ENCODE results near the gene KLF17.

The KLF17 gene

GRCh38 chr1:44077421-44077820 lies 41.2 kb upstream of the KLF17 start:
- no peak for TF ChIP-seq CTCF (IDR thresholded peaks at IDR 0.05)

- TF ChIP-seq CTCF (IDR thresholded peaks at IDR 0.05) = no peak
These were observed 40.5 kb upstream of the KLF17 start for GRCh38 chr1:44078104-44078503.

DNA sequence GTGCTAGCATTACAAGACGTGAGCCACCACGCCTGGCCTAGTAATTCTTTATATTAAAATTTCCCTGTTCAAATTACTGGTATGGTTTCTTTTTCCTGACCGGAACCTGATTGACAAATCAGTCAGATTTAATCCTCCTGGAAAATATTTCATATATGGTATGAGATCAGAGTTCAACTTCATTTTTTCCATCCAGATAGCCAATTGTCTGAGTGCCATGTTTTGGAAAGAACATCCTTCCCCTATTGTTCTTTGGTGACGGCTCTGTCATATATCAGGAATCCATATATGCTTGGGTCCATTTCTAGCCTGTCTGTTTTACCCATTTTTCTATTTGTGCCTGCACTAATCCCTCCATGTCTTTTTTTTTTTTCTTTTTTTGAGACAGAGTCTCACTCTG lies 39.1 kb upstream of the KLF17 start:
- TF ChIP-seq CTCF (IDR thresholded peaks at IDR 0.05) = no peak

DNA sequence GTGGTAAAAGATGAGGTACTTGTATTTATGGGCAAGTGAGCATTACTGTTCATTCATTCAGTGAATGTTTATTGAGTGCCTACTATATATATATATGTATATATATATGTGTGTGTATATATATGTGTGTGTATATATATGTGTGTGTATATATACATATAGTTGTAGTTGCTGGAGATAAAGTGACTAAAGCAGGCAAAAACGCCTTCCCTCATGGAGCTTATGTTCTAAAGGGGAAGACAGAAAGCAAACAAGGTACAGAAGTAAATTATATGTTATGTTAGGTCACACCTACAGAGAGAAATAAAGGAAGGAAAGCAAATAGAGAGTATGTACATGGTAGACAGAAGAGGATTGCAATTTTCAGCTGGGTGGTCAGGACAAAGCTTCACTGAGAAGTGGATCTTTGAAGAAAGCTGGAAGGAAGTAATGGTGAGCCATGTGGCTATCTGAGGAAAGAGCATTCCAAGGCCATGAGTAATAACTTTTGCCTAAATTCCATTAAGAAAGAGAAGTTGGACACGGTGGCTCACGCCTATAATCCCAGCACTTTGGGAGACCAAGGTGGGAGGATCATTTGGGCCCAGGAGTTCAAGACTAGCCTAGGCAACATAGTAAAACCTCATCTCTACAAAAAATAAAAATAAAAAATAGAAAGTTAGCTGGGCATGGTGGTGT lies 33.5 kb upstream of the KLF17 start:
- TF ChIP-seq CTCF (IDR thresholded peaks at IDR 0.05) = no peak

- no peak for TF ChIP-seq CTCF (IDR thresholded peaks at IDR 0.05)
These were observed 31.7 kb upstream of the KLF17 start for GRCh38 chr1:44086692-44087474.

DNA sequence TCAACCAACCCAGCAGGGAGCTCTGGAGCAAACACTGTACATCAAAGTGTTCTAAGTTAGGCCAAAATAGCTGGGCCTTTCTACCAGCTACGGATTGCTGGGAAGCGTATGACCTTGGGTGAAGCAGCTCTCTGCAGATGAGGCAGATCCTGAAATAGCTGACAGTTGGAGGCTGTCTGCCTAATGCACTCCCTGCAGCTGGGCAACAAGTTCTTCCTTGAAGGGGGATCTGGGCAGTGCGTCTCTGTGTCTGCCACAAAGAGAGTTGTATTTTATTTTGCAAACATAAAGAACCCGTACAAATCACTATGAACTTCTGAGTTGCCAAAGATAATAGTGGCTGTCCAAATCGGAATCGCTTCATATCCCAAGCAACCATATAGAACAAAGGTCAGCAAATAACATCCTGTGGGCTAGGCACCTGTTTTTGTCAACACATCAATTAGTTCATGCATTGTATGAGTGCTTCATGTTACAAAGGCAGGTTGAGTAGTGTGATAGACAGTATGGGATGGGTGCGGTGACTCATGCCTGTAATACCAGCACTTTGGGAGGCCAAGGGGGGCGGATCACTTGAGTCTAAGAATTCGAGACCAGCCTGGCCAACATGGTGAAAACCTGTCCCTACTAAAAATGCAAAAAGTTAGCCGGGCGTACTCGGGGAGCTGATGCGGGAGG lies 29.1 kb upstream of the KLF17 start:
- TF ChIP-seq CTCF (IDR thresholded peaks at IDR 0.05) = no peak

GRCh38 chr1:44090429-44091252 lies 28.0 kb upstream of the KLF17 start:
- TF ChIP-seq CTCF (IDR thresholded peaks at IDR 0.05) = no peak

All from LNCAP (cell line).